ENCODE results near the gene SLC44A4.
"Not testable (repeated sequence)": the region's sequence is repeated elsewhere in the genome, so short reads cannot be mapped to it uniquely, and the experiment has no call there.

Gene SLC44A4

GRCh38 chr6:31878222-31878621 is 575 bp downstream of the SLC44A4 start:
- no peak for DNase-seq

GRCh38 chr6:31877651-31878161 is 1.1 kb downstream of the SLC44A4 start:
- DNase-seq, result no peak

GRCh38 chr6:31877125-31877650 is 1.6 kb downstream of the SLC44A4 start:
- DNase-seq, result no peak

GRCh38 chr6:31876357-31876756 is 2.4 kb downstream of the SLC44A4 start:
- no peak for DNase-seq

GRCh38 chr6:31875877-31876276 is 2.9 kb downstream of the SLC44A4 start:
- no peak for DNase-seq

- DNase-seq, result no peak
Observed at GRCh38 chr6:31874836-31875572, 3.8 kb downstream of the SLC44A4 start.

GRCh38 chr6:31874084-31874670 is 4.6 kb downstream of the SLC44A4 start:
- DNase-seq, result no peak

GRCh38 chr6:31871046-31871659 is 7.6 kb downstream of the SLC44A4 start:
- no peak for DNase-seq

GRCh38 chr6:31870385-31870921 is 8.3 kb downstream of the SLC44A4 start:
- DNase-seq, result no peak

- DNase-seq, result no peak
Observed at GRCh38 chr6:31869343-31869742, 9.5 kb downstream of the SLC44A4 start.

- not testable (repeated sequence) for DNase-seq
Observed at GRCh38 chr6:31868658-31868971, 10.2 kb downstream of the SLC44A4 start.

GRCh38 chr6:31865205-31866118 is 13.3 kb downstream of the SLC44A4 start:
- no peak for DNase-seq

GRCh38 chr6:31864818-31865204 is 14.0 kb downstream of the SLC44A4 start:
- DNase-seq, result no peak

- not testable (repeated sequence) for DNase-seq
Observed at GRCh38 chr6:31864123-31864562, 14.7 kb downstream of the SLC44A4 start.

GRCh38 chr6:31862344-31863235 is 16.2 kb downstream of the SLC44A4 start, which contains the start of gene NEU1:
Gene NEU1 (minus strand): TSS chr6:31862821. CDS start chr6:31862776, 45 bp downstream.
- peak; percentile 100 for DNase-seq

GRCh38 chr6:31861919-31862343 is 16.9 kb downstream of the SLC44A4 start:
- no peak for DNase-seq

GRCh38 chr6:31861150-31861549 is 17.6 kb downstream of the SLC44A4 start:
- no peak for DNase-seq

GRCh38 chr6:31860349-31860748 is 18.4 kb downstream of the SLC44A4 start:
- DNase-seq, result no peak

- DNase-seq, result no peak
Observed at GRCh38 chr6:31859923-31860322, 18.9 kb downstream of the SLC44A4 start.

- DNase-seq, result no peak
Observed at GRCh38 chr6:31858707-31859106, 20.1 kb downstream of the SLC44A4 start.

GRCh38 chr6:31857774-31858173 is 21.0 kb downstream of the SLC44A4 start:
- not testable (repeated sequence) for DNase-seq

All from femur (tissue), 1 donor.